Hepatocyte (in vitro differentiated cells): Measurements from ENCODE around the gene TAF1D. TPM values are rescaled to one million over a fixed set of nuclear protein-coding genes. Genes with fewer than 3 reads are reported as not detected.

ENCODE experiments used
- DNase-seq: peaks from one replicate; pipeline ENCODE4 v3.0.0-alpha.2; 2016; ENCODE audit warnings: low spot score
- H2AFZ ChIP-seq: fragments of 200-600 bp; sonication (generic); 2 replicates; pipeline ENCODE4 v1.6.0; 2016; ENCODE audit warnings: antibody characterized with exemption, mild to moderate bottlenecking
- H3K27ac ChIP-seq: fragments of 200-600 bp; sonication (generic); 2 replicates; pipeline ENCODE4 v1.5.1; 2016; ENCODE audit warnings: mild to moderate bottlenecking
- H3K27me3 ChIP-seq: fragments of 200-600 bp; sonication (generic); 2 replicates; pipeline ENCODE4 v1.6.1; 2016
- H3K36me3 ChIP-seq: fragments of 200-600 bp; sonication (generic); replicated peaks from 2 replicates; pipeline ENCODE4 v1.5.1; 2016; ENCODE audit warnings: low read depth; ENCODE audit not compliant: insufficient read depth
- H3K4me1 ChIP-seq: fragments of 200-600 bp; sonication (generic); 2 replicates; pipeline ENCODE4 v1.5.1; 2016; ENCODE audit warnings: mild to moderate bottlenecking, moderate library complexity; ENCODE audit not compliant: insufficient read depth
- H3K4me2 ChIP-seq: fragments of 200-600 bp; sonication (generic); 2 replicates; pipeline ENCODE4 v1.6.0; 2016
- H3K4me3 ChIP-seq: fragments of 200-600 bp; sonication (generic); 2 replicates; pipeline ENCODE4 v1.5.1; 2016; ENCODE audit warnings: mild to moderate bottlenecking
- H3K79me2 ChIP-seq: fragments of 200-600 bp; sonication (generic); 2 replicates; pipeline ENCODE4 v1.6.0; 2017; ENCODE audit warnings: mild to moderate bottlenecking
- H3K9me2 ChIP-seq: fragments of 200-600 bp; sonication (generic); replicated peaks from 2 replicates; pipeline ENCODE4 v1.6.0; 2017; ENCODE audit warnings: mild to moderate bottlenecking; ENCODE audit not compliant: insufficient read depth
- H3K9me3 ChIP-seq: fragments of 200-600 bp; sonication (generic); 2 replicates; pipeline ENCODE4 v1.5.1; 2016; ENCODE audit warnings: low read depth, mild to moderate bottlenecking
- H4K20me1 ChIP-seq: fragments of 200-600 bp; sonication (generic); 2 replicates; pipeline ENCODE4 v1.6.0; 2016; ENCODE audit warnings: mild to moderate bottlenecking; ENCODE audit not compliant: insufficient read depth, poor library complexity, severe bottlenecking
- EZH2 ChIP-seq: fragments of 200-600 bp; sonication (generic); IDR thresholded peaks from 2 replicates; pipeline ENCODE4 v1.6.1; 2016; ENCODE audit warnings: antibody characterized with exemption, mild to moderate bottlenecking, borderline replicate concordance
- EZH2phosphoT487 ChIP-seq: fragments of 200-600 bp; sonication (generic); IDR thresholded peaks from one replicate; pipeline ENCODE4 v1.6.1; 2018; ENCODE audit warnings: antibody characterized with exemption, mild to moderate bottlenecking, low read depth, moderate library complexity; ENCODE audit not compliant: unreplicated experiment, severe bottlenecking
- WGBS: methylation state at CpG from one replicate; pipeline ENCODE4 v1.1.6; 2016; ENCODE audit warnings: low lambda C conversion rate; ENCODE audit errors: missing lambda C conversion rate; 5-methylcytosine and 5-hydroxymethylcytosine counted together
- polyA plus RNA-seq: library from polyadenylated mRNA; unstranded; fragments of >200 nt; fragmentation: Nextera tagmentation; extraction: Ambion mirVana; gene quantifications from 2 replicates; pipeline ENCODE4 v1.2.1, GENCODE V29; 2016
- total RNA-seq: library from RNA; depleted of rRNA; stranded (reverse); fragments of >200 nt; gene quantifications from 2 replicates; pipeline ENCODE4 v1.2.3, GENCODE V29; 2014
- TF ChIP-seq, protein P1 (sequence below): fragments of 200-600 bp; sonication (generic); IDR thresholded peaks from 2 replicates; pipeline ENCODE4 v1.5.1; 2016; ENCODE audit warnings: antibody characterized with exemption, mild to moderate bottlenecking; ENCODE audit not compliant: poor library complexity

TAF1D gene, protein sequence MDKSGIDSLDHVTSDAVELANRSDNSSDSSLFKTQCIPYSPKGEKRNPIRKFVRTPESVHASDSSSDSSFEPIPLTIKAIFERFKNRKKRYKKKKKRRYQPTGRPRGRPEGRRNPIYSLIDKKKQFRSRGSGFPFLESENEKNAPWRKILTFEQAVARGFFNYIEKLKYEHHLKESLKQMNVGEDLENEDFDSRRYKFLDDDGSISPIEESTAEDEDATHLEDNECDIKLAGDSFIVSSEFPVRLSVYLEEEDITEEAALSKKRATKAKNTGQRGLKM
- total RNA-seq, result 240 and 318 TPM in 2 replicates
- 42.1 and 51.9 TPM in 2 replicates for polyA plus RNA-seq

DNA sequence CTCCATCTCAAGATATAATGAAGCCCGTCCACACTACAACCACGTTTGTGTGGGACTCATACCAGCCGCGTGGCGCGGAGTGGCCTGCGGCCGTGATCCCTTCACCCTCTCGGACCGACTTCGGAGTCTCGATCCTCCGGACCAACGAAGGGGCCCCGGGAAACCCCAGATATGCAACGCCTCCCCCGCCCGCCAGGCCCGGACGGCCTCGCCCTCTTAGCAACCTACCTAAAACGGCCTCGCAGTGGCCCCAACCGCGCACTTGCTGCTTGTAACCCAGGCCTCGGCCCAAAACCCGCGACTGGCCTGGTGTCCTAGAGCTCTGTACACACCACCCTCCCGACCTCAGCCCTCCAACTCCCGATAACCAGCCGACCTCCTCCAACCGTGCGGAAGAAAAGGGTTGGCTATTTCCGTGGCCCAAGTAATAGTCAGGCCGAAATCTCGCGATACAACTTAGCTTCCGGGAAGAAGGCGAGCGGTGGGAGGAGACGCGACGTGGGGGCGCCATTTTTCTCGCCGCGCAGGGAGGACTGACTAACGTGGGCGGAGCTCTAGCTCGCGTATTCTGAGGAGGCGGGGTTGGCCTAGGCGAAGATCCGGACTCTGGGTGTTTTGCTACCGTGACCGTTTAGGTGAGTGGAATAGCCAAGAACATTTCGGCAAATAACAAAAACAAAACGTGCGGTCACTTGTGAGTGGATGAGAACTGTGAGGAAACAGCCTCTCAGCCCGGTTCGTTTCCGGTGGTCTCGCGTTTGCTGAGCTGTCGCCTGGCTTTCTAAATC, at the start of gene TAF1D, which contains the start of gene C11orf54:
Gene TAF1D, minus strand, starts transcription at position 402 of the 788 bp plus-strand sequence. CDS start 2,191 bp downstream, outside the sequence.
Gene C11orf54, plus strand, starts transcription at position 579 of the 788 bp plus-strand sequence. CDS start 5,722 bp downstream, outside the sequence.
- no peaks in the 10 kb centered on the region for H3K9me3 ChIP-seq
- no peaks in the 10 kb centered on the region for H3K27me3 ChIP-seq
- H3K4me1 ChIP-seq, result peaks cover 35% of the 10 kb centered on the region
- peak within 1 kb of the TSS; percentile 59 for H2AFZ ChIP-seq
- peak; percentile 99 for DNase-seq
- H3K4me3 ChIP-seq, result peak within 1 kb of the TSS; percentile 56
- TF ChIP-seq, protein P1, sequence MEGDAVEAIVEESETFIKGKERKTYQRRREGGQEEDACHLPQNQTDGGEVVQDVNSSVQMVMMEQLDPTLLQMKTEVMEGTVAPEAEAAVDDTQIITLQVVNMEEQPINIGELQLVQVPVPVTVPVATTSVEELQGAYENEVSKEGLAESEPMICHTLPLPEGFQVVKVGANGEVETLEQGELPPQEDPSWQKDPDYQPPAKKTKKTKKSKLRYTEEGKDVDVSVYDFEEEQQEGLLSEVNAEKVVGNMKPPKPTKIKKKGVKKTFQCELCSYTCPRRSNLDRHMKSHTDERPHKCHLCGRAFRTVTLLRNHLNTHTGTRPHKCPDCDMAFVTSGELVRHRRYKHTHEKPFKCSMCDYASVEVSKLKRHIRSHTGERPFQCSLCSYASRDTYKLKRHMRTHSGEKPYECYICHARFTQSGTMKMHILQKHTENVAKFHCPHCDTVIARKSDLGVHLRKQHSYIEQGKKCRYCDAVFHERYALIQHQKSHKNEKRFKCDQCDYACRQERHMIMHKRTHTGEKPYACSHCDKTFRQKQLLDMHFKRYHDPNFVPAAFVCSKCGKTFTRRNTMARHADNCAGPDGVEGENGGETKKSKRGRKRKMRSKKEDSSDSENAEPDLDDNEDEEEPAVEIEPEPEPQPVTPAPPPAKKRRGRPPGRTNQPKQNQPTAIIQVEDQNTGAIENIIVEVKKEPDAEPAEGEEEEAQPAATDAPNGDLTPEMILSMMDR, result no peak
- no peak for TF ChIP-seq EZH2
- no peak for TF ChIP-seq EZH2phosphoT487
- peaks cover 20% of the 10 kb centered on the region for H3K36me3 ChIP-seq
- H3K79me2 ChIP-seq, result peaks cover 68% of the 10 kb centered on the region
- H3K27ac ChIP-seq, result peak within 1 kb of the TSS; percentile 97
- 2% methylated on average over 58 of the region's 65 CpGs for WGBS
- H3K9me2 ChIP-seq, result no peaks in the 10 kb centered on the region
- peaks cover 41% of the 10 kb centered on the region for H4K20me1 ChIP-seq
- H3K4me2 ChIP-seq, result peak within 1 kb of the TSS; percentile 82

DNA sequence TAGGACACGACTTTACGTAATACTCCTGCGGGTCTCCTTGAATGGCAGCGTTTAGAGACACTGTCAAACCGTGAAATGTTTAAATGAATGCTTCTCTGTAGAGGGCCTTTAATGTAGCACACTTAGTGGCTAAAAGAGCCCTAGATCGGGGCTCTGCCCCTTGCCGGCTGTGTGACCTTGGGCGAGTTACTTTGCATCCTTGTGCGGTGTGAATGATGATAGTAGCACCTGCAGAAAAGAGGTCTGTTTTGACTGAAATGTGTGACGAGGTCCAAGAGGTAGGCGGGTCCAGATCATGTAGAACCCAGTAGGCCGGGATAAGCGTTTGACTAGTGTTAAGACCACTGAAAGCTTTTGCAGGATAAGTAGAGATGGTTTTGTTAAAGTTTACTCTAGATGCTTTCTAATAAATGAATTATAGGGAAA, 43.7 kb upstream of the TAF1D start:
- H3K4me3 ChIP-seq, result peak overlapping the region; percentile 79
- no peaks in the 10 kb centered on the region for H3K9me2 ChIP-seq
- TF ChIP-seq, protein P1, result no peak
- TF ChIP-seq EZH2phosphoT487 (no peak), EZH2 (no peak)
- no peaks in the 10 kb centered on the region for H3K9me3 ChIP-seq
- peak overlapping the region; percentile 83 for H3K4me2 ChIP-seq
- WGBS, result under 1% methylated on average over 13 of the region's 13 CpGs
- H3K79me2 ChIP-seq, result peaks cover 59% of the 10 kb centered on the region
- no peaks in the 10 kb centered on the region for H3K27me3 ChIP-seq
- peak overlapping the region; percentile 98 for H3K27ac ChIP-seq
- peak overlapping the region; percentile 84 for H2AFZ ChIP-seq
- DNase-seq, result peak; percentile 6
- H4K20me1 ChIP-seq, result peaks cover 49% of the 10 kb centered on the region
- no peaks in the 10 kb centered on the region for H3K36me3 ChIP-seq
- peaks cover 24% of the 10 kb centered on the region for H3K4me1 ChIP-seq

DNA sequence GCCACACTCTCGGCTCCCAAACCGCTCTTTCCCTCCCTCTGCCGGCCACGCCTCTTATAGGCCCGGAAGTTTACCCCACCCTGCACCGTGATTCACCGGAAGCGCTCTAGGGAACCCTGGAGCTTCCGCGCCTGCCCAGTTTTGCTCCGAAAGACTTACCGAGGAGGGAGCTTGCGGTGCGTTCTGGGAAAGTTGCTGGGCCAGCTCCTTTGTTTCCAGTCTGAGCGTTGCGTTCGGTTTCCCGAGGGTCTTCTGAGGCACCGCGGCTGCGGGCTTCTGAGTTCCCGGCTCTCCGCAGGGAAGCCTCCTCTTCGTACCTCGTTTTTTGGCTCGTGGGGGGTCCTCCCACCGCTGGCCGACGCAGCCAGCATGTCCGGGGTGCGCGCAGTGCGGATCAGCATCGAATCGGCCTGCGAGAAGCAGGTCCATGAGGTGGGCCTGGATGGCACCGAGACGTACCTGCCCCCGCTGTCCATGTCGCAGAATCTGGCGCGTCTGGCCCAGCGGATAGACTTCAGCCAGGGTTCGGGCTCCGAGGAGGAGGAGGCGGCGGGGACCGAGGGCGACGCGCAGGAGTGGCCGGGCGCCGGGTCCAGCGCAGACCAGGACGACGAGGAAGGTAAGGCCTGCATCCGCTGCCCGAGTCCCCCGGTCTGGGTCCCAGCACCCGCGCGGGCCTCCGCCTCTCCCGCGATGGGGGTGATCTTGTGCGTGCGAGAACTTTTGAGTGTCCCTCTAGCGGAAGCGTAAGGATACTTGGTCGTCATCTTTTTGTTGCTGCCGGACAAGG, 43.0 kb upstream of the TAF1D start, which contains the start of gene MED17:
Gene MED17, plus strand, starts transcription at position 138 of the 790 bp plus-strand sequence. Its CDS starts 232 bp downstream, at position 370.
- H3K36me3 ChIP-seq, result no peaks in the 10 kb centered on the region
- H3K9me2 ChIP-seq, result no peaks in the 10 kb centered on the region
- no peak for TF ChIP-seq EZH2
- no peak for TF ChIP-seq EZH2phosphoT487
- TF ChIP-seq, protein P1, result peak; percentile 27
- 2% methylated on average over 71 of the region's 72 CpGs for WGBS
- DNase-seq, result peak; percentile 98
- peak within 1 kb of the TSS; percentile 84 for H2AFZ ChIP-seq
- H4K20me1 ChIP-seq, result peaks cover 44% of the 10 kb centered on the region
- no peaks in the 10 kb centered on the region for H3K27me3 ChIP-seq
- H3K4me1 ChIP-seq, result peaks cover 24% of the 10 kb centered on the region
- peak within 1 kb of the TSS; percentile 98 for H3K27ac ChIP-seq
- H3K4me3 ChIP-seq, result peak within 1 kb of the TSS; percentile 79
- peaks cover 53% of the 10 kb centered on the region for H3K79me2 ChIP-seq
- no peaks in the 10 kb centered on the region for H3K9me3 ChIP-seq
- H3K4me2 ChIP-seq, result peak within 1 kb of the TSS; percentile 83
